Brain microvascular endothelial cell (primary cell): ENCODE measurements around the gene TSPEAR.

ENCODE experiments used
- DNase-seq: peaks from one replicate; pipeline ENCODE4 v3.0.0-alpha.2; 2020
- H3K27ac ChIP-seq: fragments of 250-450 bp; sonication (Bioruptor Pico); 2 replicates; pipeline ENCODE4 v1.5.1; 2020; ENCODE audit warnings: mild to moderate bottlenecking, moderate library complexity
- H3K27me3 ChIP-seq: fragments of 250-450 bp; sonication (Bioruptor Pico); replicated peaks from 2 replicates; pipeline ENCODE4 v1.5.1; 2020; ENCODE audit warnings: mild to moderate bottlenecking
- H3K36me3 ChIP-seq: fragments of 250-450 bp; sonication (Bioruptor Pico); replicated peaks from 2 replicates; pipeline ENCODE4 v1.5.1; 2020; ENCODE audit warnings: mild to moderate bottlenecking
- H3K4me3 ChIP-seq: 2 replicates; pipeline ENCODE4 v1.5.1; 2011; ENCODE audit warnings: low read depth, mild to moderate bottlenecking, control low read depth, low read length, moderate library complexity
- in situ Hi-C: cut with HindIII; loops from 2 replicates; pipeline ENCODE4 v1.10.0; 2017; ENCODE audit warnings: low sequenced_read_pairs, low pct_ligation_motif_present
- TF ChIP-seq, protein P1 (sequence below): IDR thresholded peaks from 2 replicates; pipeline ENCODE4 v1.5.1; 2011; ENCODE audit warnings: low read depth, mild to moderate bottlenecking, moderate library complexity, low read length, control low read depth, inconsistent platforms; ENCODE audit errors: missing control alignments

Gene TSPEAR

DNA sequence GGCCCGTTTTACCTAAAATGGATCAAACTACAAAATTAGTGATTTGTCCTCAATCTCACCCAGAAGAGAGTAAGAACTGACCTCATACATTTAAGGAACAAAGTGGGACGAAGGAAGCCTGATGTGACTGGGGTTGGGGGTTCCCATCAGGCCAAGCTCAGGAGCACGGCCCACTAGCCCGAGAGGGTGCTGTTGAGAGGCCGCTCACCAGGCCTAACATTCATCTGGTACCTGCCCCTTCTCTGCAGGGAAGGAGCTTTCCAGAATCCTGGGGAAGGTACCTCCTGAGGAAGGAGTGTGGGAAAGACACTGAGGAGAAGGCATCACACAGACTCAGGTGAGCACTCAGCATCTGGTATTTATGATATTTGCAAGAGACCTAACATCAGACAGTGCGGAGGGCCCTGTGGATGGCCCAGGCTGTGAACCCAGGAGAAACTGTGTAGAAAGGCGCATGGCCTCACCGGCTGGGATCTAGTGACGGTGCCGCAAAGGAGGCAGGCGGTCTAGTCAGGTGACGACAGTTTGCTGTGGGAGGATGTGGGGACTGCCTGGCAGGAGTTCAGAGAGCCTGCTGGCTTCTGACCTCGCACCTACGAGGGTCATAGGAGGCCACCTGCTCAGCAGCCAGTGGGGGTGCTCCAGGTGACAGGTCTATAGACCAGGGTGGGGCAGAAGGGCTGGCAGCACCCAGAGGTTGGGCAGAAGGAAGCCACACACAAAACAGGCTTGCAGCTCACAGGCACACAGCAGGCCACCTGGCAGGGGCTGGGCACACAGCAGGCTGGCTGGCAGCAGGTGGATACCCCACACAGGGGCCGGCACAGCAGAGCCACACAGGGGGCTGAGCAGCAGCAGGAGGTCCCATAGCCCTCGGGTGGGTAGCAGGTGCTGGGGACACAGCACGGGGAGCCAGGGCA, 57.5 kb downstream of the TSPEAR start:
- TF ChIP-seq, protein P1, sequence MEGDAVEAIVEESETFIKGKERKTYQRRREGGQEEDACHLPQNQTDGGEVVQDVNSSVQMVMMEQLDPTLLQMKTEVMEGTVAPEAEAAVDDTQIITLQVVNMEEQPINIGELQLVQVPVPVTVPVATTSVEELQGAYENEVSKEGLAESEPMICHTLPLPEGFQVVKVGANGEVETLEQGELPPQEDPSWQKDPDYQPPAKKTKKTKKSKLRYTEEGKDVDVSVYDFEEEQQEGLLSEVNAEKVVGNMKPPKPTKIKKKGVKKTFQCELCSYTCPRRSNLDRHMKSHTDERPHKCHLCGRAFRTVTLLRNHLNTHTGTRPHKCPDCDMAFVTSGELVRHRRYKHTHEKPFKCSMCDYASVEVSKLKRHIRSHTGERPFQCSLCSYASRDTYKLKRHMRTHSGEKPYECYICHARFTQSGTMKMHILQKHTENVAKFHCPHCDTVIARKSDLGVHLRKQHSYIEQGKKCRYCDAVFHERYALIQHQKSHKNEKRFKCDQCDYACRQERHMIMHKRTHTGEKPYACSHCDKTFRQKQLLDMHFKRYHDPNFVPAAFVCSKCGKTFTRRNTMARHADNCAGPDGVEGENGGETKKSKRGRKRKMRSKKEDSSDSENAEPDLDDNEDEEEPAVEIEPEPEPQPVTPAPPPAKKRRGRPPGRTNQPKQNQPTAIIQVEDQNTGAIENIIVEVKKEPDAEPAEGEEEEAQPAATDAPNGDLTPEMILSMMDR = no peak
- Histone ChIP-seq H3K27ac (no peak overlapping the region), H3K4me3 (no peak overlapping the region), H3K27me3 (no peaks in the 10 kb centered on the region), H3K36me3 (no peaks in the 10 kb centered on the region)
- in situ Hi-C loops = no loop called here
- no peak for DNase-seq

DNA sequence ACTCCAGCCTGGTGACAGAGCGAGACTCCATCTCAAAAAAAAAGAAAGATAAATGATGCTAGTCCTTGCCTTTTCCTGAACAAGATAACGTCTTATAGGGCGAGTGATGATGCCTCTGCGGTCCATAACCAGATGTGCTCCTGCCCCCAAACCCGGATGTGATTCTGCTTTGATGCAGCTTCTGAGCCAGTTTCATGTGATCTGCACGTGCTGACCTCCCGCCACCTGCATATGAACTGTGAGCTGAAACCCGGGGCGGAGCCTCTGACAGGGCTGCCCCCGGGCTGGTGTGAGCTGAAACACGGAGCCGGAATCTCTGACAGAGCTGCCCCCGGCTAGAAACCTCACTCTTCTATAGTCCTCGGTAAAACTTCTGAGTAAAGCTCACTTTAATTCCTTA, 58.2 kb downstream of the TSPEAR start:
- Histone ChIP-seq H3K36me3 (no peaks in the 10 kb centered on the region), H3K27ac (no peak overlapping the region), H3K4me3 (no peak overlapping the region), H3K27me3 (no peaks in the 10 kb centered on the region)
- in situ Hi-C loops = no loop called here
- TF ChIP-seq, protein P1 = no peak
- DNase-seq = no peak

DNA sequence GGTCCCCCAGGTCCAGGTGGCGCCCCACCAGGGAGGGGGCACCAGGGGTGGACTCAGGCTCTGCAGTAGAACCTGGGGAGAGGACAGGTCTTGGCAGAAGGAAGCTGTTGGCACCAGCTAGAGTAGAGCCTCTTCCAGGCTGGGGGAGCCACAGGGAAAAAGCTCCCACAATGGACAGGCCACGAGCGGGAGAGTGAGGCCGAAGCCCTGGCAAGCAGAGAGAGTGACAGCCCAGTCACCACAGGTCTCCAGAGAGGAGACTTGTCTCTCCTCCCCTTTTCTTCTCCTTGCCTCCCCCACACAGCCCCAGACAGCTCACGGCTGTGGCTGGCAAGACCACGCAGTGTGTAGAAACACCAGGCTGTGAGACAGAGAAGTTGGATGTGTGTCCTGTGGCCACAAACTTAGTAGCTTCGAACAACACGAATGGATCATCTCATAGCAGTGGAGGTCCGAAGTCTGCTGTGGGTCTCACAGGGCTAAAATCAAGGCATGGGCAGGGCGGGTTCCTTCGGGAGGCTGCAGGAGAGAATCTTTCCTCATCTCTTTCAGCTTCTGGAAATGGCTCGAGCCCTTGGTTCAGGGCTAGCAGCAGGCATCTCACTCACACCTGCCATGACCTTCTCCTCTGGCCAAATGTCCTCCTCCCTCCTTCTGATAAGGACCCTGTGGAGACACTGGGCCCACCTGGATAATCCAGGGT, 60.2 kb downstream of the TSPEAR start:
- TF ChIP-seq, protein P1 = no peak
- Histone ChIP-seq H3K27ac (no peak overlapping the region), H3K27me3 (no peaks in the 10 kb centered on the region), H3K4me3 (no peak overlapping the region), H3K36me3 (no peaks in the 10 kb centered on the region)
- DNase-seq = no peak
- in situ Hi-C loops = no loop called here

DNA sequence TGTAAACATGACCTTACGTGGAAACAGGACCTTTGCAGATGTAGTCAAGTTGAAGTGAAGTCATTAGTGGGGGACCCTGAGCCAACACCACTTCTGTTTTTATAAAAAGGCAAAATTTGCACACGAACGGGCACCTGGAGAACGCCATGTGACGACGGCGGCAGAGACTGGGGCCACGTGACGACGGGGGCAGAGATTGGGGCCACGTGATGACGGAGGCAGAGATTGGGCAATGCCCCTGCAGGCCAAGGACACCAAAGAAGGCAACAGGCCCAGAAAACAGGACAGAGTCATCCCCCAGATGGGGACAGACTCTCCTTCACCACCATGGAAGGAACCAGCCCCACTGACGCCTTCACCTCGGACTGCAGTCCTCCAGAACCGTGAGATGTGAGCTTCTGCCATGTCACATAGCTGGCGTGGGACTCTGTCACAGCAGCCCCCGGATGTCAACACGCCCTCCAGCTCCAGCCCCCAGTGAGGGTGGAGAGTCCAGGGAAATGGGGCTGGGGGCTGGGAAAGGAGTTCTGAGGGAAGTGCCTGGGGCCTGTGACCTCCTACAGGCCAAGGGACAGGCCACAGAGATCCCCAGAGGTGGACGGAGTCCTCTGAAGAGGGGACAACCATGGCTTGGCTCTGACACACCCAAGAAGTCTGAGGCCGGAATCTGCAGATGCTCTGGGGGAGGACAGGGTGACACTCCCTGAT, 61.0 kb downstream of the TSPEAR start:
- H3K4me3 ChIP-seq = no peak overlapping the region
- H3K27ac ChIP-seq = no peak overlapping the region
- in situ Hi-C loops = no loop called here
- no peak for DNase-seq
- TF ChIP-seq, protein P1 = no peak
- H3K27me3 ChIP-seq = no peaks in the 10 kb centered on the region
- H3K36me3 ChIP-seq = no peaks in the 10 kb centered on the region

DNA sequence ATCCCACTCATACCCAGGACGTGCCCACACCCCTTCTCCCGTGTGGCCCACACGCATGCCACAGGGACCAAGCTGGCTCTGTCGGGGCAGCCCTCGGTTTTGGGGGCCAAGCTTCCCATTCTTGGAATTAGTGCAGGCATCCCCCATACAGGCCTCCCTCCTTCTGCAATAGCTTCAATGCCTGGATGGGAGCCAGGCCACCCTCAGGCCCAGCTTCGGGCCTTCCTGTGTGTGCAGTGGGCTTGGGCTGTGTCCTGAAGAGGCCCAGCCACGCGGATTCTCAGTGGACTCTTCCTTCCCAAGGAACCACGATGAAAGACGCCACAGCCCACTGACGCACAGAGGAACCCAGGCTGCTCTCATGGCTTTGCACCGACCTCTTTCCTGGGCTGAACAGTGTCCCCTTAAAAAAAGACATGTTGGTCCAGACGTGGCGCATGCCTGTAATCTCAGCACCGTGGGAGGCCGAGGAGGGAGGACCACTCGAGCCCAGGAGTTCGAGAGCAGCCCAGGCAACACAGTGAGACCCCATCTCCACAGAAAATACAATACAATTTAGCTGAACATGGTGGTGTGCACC, 61.8 kb downstream of the TSPEAR start:
- in situ Hi-C loops = no loop called here
- Histone ChIP-seq H3K4me3 (no peak overlapping the region), H3K27me3 (no peaks in the 10 kb centered on the region), H3K36me3 (no peaks in the 10 kb centered on the region), H3K27ac (no peak overlapping the region)
- TF ChIP-seq, protein P1 = no peak
- DNase-seq = no peak
